ENCODE measurements around the gene PAIP2B.

Gene PAIP2B

GRCh38 chr2:71133603-71134002, 93.3 kb downstream of the PAIP2B start:
- Histone ChIP-seq H3K27ac (no peak overlapping the region), H3K4me3 (ENCODE audit: low read depth in 1 of 2, low read length in 1 of 2) (no peak overlapping the region), H3K9me3 (no peaks in the 10 kb centered on the region), H3K4me1 (ENCODE audit: control insufficient read depth in 1 of 2, insufficient read depth in 1 of 2, low read depth in 1 of 2, low read length in 1 of 2) (peaks cover 23 to 24% of the 10 kb centered on the region in 2 experiments), H3K36me3 (peaks cover 27% of the 10 kb centered on the region), H3K27me3 (no peaks in the 10 kb centered on the region)
- TF ChIP-seq CTCF (IDR thresholded peaks at IDR 0.05) = no peak

Measured in neutrophil (primary cell).